ENCODE data around the gene PTPRM.
"Not testable (repeated sequence)": the region's sequence is repeated elsewhere in the genome, so short reads cannot be mapped to it uniquely, and the experiment has no call there.

PTPRM gene

GRCh38 chr18:8050616-8051329 is 483.7 kb downstream of the PTPRM start:
- no peak for DNase-seq (ENCODE audit: low spot score)

- no peak for DNase-seq (ENCODE audit: low spot score)
Measured at GRCh38 chr18:8051453-8051852, 484.3 kb downstream of the PTPRM start.

GRCh38 chr18:8052237-8052701 is 485.2 kb downstream of the PTPRM start:
- DNase-seq (ENCODE audit: low spot score), result no peak

- DNase-seq (ENCODE audit: low spot score), result no peak
Measured at GRCh38 chr18:8056723-8057122, 489.6 kb downstream of the PTPRM start.

GRCh38 chr18:8063152-8063551 is 496.0 kb downstream of the PTPRM start:
- DNase-seq (ENCODE audit: low spot score), result not testable (repeated sequence)

- no peak for DNase-seq (ENCODE audit: low spot score)
Measured at GRCh38 chr18:8063733-8064132, 496.6 kb downstream of the PTPRM start.

GRCh38 chr18:8065284-8065683 is 498.2 kb downstream of the PTPRM start:
- no peak for DNase-seq (ENCODE audit: low spot score)

- DNase-seq (ENCODE audit: low spot score), result no peak
Measured at GRCh38 chr18:8065773-8066172, 498.7 kb downstream of the PTPRM start.

- DNase-seq (ENCODE audit: low spot score), result no peak
Measured at GRCh38 chr18:8069708-8070107, 502.6 kb downstream of the PTPRM start.

GRCh38 chr18:8073167-8073566 is 506.1 kb downstream of the PTPRM start:
- no peak for DNase-seq (ENCODE audit: low spot score)

- DNase-seq (ENCODE audit: low spot score), result no peak
Measured at GRCh38 chr18:8080092-8080491, 513.0 kb downstream of the PTPRM start.

- no peak for DNase-seq (ENCODE audit: low spot score)
Measured at GRCh38 chr18:8081267-8081666, 514.2 kb downstream of the PTPRM start.

GRCh38 chr18:8081872-8082553 is 514.9 kb downstream of the PTPRM start:
- no peak for DNase-seq (ENCODE audit: low spot score)

- DNase-seq (ENCODE audit: low spot score), result peak; percentile 61
Measured at GRCh38 chr18:8084160-8084559, 517.0 kb downstream of the PTPRM start.

GRCh38 chr18:8088626-8089025 is 521.5 kb downstream of the PTPRM start:
- DNase-seq (ENCODE audit: low spot score), result no peak

- DNase-seq (ENCODE audit: low spot score), result no peak
Measured at GRCh38 chr18:8091035-8091434, 523.9 kb downstream of the PTPRM start.

GRCh38 chr18:8095947-8096570 is 528.9 kb downstream of the PTPRM start:
- DNase-seq (ENCODE audit: low spot score), result no peak

GRCh38 chr18:8097399-8097798 is 530.3 kb downstream of the PTPRM start:
- no peak for DNase-seq (ENCODE audit: low spot score)

- no peak for DNase-seq (ENCODE audit: low spot score)
Measured at GRCh38 chr18:8097927-8098326, 530.8 kb downstream of the PTPRM start.

GRCh38 chr18:8106603-8107002 is 539.5 kb downstream of the PTPRM start:
- DNase-seq (ENCODE audit: low spot score), result no peak

GRCh38 chr18:8107426-8107825 is 540.3 kb downstream of the PTPRM start:
- no peak for DNase-seq (ENCODE audit: low spot score)

GRCh38 chr18:8114480-8114879 is 547.4 kb downstream of the PTPRM start:
- DNase-seq (ENCODE audit: low spot score), result no peak

GRCh38 chr18:8116341-8117005 is 549.4 kb downstream of the PTPRM start:
- DNase-seq (ENCODE audit: low spot score), result no peak
